Calu3 (cell line): ENCODE results near the gene PDZD2. TPM values are rescaled to one million over a fixed set of nuclear protein-coding genes. Genes with fewer than 3 reads are reported as not detected.

Experiments used
- BruUV-seq: library from RNA; stranded (reverse); fragments of 400-500 nt; replicated peaks from 2 replicates; lab custom pipeline; 2021; lab: Mats Ljungman, UMichigan
- CTCF ChIA-PET: fragments of 300-600 bp; sonication (Branson Sonifier 250); formaldehyde crosslinking; loops from one replicate; lab custom pipeline; 2022; ENCODE audit warnings: antibody characterized with exemption; lab: Charles Lee
- DNase-seq: peaks from one replicate; pipeline ENCODE4 v3.0.0; 2022
- H3K27ac Mint-ChIP-seq: one replicate; pipeline ENCODE4 v1.8.0; 2022; ENCODE audit warnings: mixed read lengths; ENCODE audit not compliant: unreplicated experiment
- H3K27me3 Mint-ChIP-seq: one replicate; pipeline ENCODE4 v1.8.0; 2022; ENCODE audit warnings: mixed read lengths; ENCODE audit not compliant: unreplicated experiment
- H3K36me3 Mint-ChIP-seq: one replicate; pipeline ENCODE4 v1.8.0; 2022; ENCODE audit warnings: mild to moderate bottlenecking, moderate library complexity, mixed read lengths; ENCODE audit not compliant: insufficient read depth, unreplicated experiment
- H3K4me1 Mint-ChIP-seq: one replicate; pipeline ENCODE4 v1.8.0; 2022; ENCODE audit warnings: mild to moderate bottlenecking, low read depth, mixed read lengths; ENCODE audit not compliant: unreplicated experiment
- H3K4me3 Mint-ChIP-seq: one replicate; pipeline ENCODE4 v1.8.0; 2022; ENCODE audit warnings: mild to moderate bottlenecking, low read depth, moderate library complexity, mixed read lengths; ENCODE audit not compliant: unreplicated experiment
- H3K9me3 Mint-ChIP-seq: one replicate; pipeline ENCODE4 v1.8.0; 2022; ENCODE audit warnings: low read depth, mixed read lengths; ENCODE audit not compliant: unreplicated experiment
- intact Hi-C: fragments of 100-400 bp; cut with micrococcal nuclease; formaldehyde crosslinking; loops from one replicate; pipeline ENCODE4 v1.10.0; 2022; ENCODE audit not compliant: unreplicated experiment
- total RNA-seq: library from RNA; stranded (reverse); gene quantifications from 2 replicates; pipeline ENCODE4 v1.2.3, GENCODE V29; 2022
- TF ChIP-seq, protein P1 (sequence below): fragments of 200-600 bp; IDR thresholded peaks from one replicate; pipeline ENCODE4 v1.8.0; 2022; ENCODE audit warnings: antibody characterized with exemption; ENCODE audit not compliant: unreplicated experiment

The PDZD2 gene
- total RNA-seq, 1 experiment from 2014 or later, result 0.97 TPM

DNA sequence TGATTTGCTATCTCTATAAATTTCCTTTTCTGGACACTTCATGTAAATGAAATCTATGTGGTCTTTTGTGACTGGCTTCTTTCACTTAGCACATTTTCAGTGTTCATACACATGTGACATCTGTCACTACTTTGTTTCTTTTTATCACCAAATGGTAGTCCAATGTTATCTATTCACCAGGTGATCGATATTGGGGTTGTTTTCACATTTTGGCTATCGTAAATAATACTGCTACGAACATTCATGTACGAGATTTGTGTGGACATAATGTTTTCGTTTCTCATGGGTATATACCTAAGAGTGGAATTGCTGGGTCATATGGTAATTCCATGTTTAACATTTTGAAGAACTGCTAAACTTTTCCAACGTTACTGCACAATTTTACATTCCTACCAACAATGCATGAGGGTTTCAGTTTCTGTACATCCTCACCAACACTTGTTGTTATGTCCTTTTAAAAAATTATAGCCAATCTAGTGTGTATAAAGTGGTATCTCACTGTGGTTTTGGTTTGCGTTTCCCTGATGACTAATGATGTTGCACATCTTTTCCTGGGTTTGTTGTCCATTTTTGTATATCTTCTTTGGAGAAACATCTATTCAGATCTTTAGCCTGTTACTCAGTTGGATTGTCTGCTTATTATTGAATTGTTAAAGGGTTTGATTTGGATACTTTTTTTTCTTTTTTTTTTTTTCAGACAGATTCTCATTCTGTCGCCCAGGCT lies 263.0 kb downstream of the PDZD2 start:
- DNase-seq, result no peak
- TF ChIP-seq, protein P1, sequence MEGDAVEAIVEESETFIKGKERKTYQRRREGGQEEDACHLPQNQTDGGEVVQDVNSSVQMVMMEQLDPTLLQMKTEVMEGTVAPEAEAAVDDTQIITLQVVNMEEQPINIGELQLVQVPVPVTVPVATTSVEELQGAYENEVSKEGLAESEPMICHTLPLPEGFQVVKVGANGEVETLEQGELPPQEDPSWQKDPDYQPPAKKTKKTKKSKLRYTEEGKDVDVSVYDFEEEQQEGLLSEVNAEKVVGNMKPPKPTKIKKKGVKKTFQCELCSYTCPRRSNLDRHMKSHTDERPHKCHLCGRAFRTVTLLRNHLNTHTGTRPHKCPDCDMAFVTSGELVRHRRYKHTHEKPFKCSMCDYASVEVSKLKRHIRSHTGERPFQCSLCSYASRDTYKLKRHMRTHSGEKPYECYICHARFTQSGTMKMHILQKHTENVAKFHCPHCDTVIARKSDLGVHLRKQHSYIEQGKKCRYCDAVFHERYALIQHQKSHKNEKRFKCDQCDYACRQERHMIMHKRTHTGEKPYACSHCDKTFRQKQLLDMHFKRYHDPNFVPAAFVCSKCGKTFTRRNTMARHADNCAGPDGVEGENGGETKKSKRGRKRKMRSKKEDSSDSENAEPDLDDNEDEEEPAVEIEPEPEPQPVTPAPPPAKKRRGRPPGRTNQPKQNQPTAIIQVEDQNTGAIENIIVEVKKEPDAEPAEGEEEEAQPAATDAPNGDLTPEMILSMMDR, result no peak
- CTCF ChIA-PET, result no interaction called here

DNA sequence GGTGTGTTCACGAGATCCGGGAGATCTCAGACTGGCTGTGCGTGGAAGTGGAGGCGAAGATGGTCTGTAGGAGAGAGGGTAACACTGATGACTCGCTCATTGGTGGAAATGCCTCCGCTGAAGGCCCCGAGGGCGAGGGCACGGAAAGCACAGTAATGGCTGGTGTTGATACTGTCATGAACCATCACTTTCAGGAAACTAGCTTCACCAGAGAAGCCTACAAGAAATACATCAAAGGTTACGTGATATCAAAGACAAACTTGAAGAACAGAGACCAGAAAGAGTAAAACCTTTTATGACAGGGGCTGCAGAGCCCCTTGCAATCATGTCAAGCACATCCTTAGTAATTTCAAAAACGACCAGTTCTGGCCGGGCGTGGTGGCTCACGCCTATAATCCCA lies 269.5 kb downstream of the PDZD2 start:
- TF ChIP-seq, protein P1, result no peak
- no peak overlapping the region for H3K27ac Mint-ChIP-seq
- H3K36me3 Mint-ChIP-seq, result no peaks in the 10 kb centered on the region
- peaks cover 4% of the 10 kb centered on the region for H3K4me1 Mint-ChIP-seq
- no peak overlapping the region for H3K4me3 Mint-ChIP-seq
- DNase-seq, result no peak
- no peaks in the 10 kb centered on the region for H3K9me3 Mint-ChIP-seq
- no TSS peak for BruUV-seq
- H3K27me3 Mint-ChIP-seq, result peaks cover 12% of the 10 kb centered on the region
- CTCF ChIA-PET, result no interaction called here
- intact Hi-C loops, result no loop called here

More for the DNA sequence above, 263.0 kb downstream of the PDZD2 start:
- Mint-ChIP-seq H3K4me3 (no peak overlapping the region), H3K36me3 (no peaks in the 10 kb centered on the region), H3K27ac (no peak overlapping the region), H3K9me3 (peaks cover 3% of the 10 kb centered on the region), H3K27me3 (peaks cover 13% of the 10 kb centered on the region), H3K4me1 (no peaks in the 10 kb centered on the region)
- intact Hi-C loops, result no loop called here
- no TSS peak for BruUV-seq

DNA sequence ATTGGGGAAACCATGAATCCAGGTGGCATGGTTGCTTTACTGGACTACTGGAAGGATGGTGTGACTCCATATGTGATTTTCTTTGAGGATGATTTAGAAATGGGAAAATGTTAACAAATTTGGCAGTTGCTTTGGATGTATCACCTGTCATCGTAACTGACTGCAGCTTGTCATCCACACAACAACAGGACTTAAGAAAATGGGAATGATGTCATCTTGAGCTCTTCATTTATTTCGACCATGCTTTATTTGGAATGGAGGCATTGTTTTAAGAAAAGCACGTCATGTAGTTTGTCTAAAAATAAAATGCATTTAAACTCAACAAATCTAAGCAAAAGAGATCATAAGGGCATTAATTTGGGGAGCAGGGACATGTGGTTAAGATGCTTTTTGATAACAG lies 270.1 kb downstream of the PDZD2 start:
- Mint-ChIP-seq H3K4me3 (no peak overlapping the region), H3K4me1 (peaks cover 9% of the 10 kb centered on the region), H3K27me3 (peaks cover 12% of the 10 kb centered on the region), H3K27ac (no peak overlapping the region), H3K9me3 (no peaks in the 10 kb centered on the region), H3K36me3 (no peaks in the 10 kb centered on the region)
- DNase-seq, result no peak
- BruUV-seq, result no TSS peak
- TF ChIP-seq, protein P1, result no peak
- CTCF ChIA-PET, result no interaction called here
- intact Hi-C loops, result no loop called here

DNA sequence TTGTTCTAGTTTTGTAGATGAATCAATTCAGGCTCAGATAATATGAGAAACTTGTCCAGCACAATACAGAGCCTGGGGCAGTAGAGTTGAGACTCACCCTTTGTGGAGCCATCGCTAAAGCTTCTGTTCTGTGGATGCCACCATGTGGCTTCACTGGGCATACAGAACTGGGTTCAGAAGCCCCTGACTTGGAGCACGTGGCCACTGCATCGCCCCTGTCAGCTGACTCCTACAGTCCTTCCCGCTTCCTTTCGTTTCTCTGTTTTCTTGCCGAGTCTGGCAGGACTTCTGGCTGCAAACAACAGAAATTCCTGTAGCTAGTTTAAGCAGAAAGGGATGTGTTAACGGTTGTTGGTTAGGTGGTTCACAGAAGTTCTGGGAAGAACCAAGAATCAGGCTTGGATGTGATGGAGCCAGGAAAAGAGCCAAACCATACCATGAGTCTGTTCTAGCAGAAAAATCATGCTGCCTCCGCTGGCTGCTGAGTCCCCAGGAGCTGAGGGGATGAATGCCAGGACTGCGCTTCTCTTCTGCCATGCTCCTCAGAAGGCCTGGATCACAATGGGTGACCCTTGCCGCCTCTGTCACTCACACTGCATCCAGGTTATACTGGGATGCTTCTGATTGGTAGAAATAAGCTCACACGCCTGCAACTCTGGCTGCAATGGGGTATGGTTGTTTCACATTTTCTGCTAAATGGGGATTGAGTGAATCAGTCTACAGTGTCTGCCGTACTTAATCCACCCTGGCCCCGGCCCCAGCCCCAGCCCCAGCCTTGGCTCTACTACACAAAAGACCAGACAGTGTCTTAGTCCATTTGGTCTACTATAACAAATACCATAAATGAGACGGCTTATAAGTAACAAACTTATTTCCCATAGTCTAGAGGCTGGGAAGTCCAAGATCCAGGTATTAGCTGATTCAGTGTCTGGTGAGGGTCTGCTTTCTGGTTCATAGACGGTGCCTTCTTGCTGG lies 272.6 kb downstream of the PDZD2 start:
- no peak for DNase-seq
- Mint-ChIP-seq H3K4me1 (peaks cover 9% of the 10 kb centered on the region), H3K36me3 (no peaks in the 10 kb centered on the region), H3K9me3 (no peaks in the 10 kb centered on the region), H3K27ac (no peak overlapping the region), H3K4me3 (no peak overlapping the region), H3K27me3 (peaks cover 12% of the 10 kb centered on the region)
- TF ChIP-seq, protein P1, result no peak
- no TSS peak for BruUV-seq
- intact Hi-C loops, result no loop called here
- CTCF ChIA-PET, result interaction anchor here (0.6 kb wide), 1 partner anchor 57 kb away, joined by 3 read pairs; no protein-coding TSS in a partner anchor
